Gastroesophageal sphincter (tissue), 4 donors: ENCODE measurements around the gene BTBD2. TPM values are rescaled to one million over a fixed set of nuclear protein-coding genes. Genes with fewer than 3 reads are reported as not detected.
A peak's percentile ranks its signal among the peaks of the same experiment; 100 is the strongest.

Experiments
- ATAC-seq: fragments of 150-250 bp; one replicate; pipeline ENCODE4 v1.9.1; 2016; ENCODE audit warnings: mild to moderate bottlenecking, moderate library complexity
- H3K27ac ChIP-seq, 4 donors: fragments of 200-600 bp; sonication (generic) in 3 of 4; 1 replicate in 3 of 4; 2 replicates in 1 of 4; pipeline ENCODE4 v1.5.1; 2016 to 2019
- H3K27me3 ChIP-seq: fragments of 200-600 bp; sonication (generic); one replicate; pipeline ENCODE4 v1.5.1; 2019
- H3K36me3 ChIP-seq, 2 donors: fragments of 200-600 bp; sonication (generic); one replicate each; pipeline ENCODE4 v1.5.1; 2019; ENCODE audit warnings: control low read depth in 1 of 2
- H3K4me1 ChIP-seq, 3 donors: fragments of 200-600 bp; sonication (generic); 1 replicate in 2 of 3; 2 replicates in 1 of 3; pipeline ENCODE4 v1.5.1; 2016 to 2019; ENCODE audit warnings: control low read depth in 2 of 3
- H3K4me3 ChIP-seq, 2 donors: fragments of 200-600 bp; sonication (generic); one replicate each; pipeline ENCODE4 v1.5.1; 2019; ENCODE audit warnings: mild to moderate bottlenecking in 1 of 2, moderate library complexity in 1 of 2
- H3K9me3 ChIP-seq, 3 donors: fragments of 200-600 bp; sonication (generic); one replicate each; pipeline ENCODE4 v1.5.1; 2017 to 2019; ENCODE audit warnings: control low read depth in 2 of 3
- EP300 ChIP-seq: sonication (generic); formaldehyde crosslinking; IDR thresholded peaks from one replicate; pipeline ENCODE4 v1.6.1; 2017; ENCODE audit warnings: antibody characterized with exemption, mild to moderate bottlenecking
- POLR2A ChIP-seq, 2 donors: fragments of 450-650 bp; IDR thresholded peaks; one replicate each; pipeline ENCODE4 v1.6.1; 2017; ENCODE audit warnings: antibody characterized with exemption in 2 of 2, mild to moderate bottlenecking in 2 of 2, moderate library complexity in 1 of 2
- POLR2AphosphoS5 ChIP-seq: sonication (generic); formaldehyde crosslinking; IDR thresholded peaks from one replicate; pipeline ENCODE4 v1.6.1; 2017; ENCODE audit warnings: antibody characterized with exemption
- WGBS, 2 donors: methylation state at CpG; one replicate each; pipeline ENCODE4 v1.1.5; 2018; ENCODE audit warnings: low coverage in 1 of 2; 5-methylcytosine and 5-hydroxymethylcytosine counted together
- total RNA-seq, 4 donors: library from RNA; depleted of rRNA; stranded (reverse); fragments of >200 nt; gene quantifications; one replicate each; pipeline ENCODE4 v1.1.0, GENCODE V29; 2016
- TF ChIP-seq, protein P1 (sequence below), 4 experiments: fragments of 200-600 bp in 2 of 4; fragments of 450-650 bp in 2 of 4; sonication (generic) in 1 of 4; IDR thresholded peaks; one replicate each; pipeline ENCODE4 v1.5.1; 2017 to 2019; ENCODE audit warnings: antibody characterized with exemption in 4 of 4, mild to moderate bottlenecking in 2 of 4, moderate library complexity in 2 of 4

The BTBD2 gene
- total RNA-seq, 4 donors from 2014 or later = 44.0 to 125 (median 59.9) TPM

DNA sequence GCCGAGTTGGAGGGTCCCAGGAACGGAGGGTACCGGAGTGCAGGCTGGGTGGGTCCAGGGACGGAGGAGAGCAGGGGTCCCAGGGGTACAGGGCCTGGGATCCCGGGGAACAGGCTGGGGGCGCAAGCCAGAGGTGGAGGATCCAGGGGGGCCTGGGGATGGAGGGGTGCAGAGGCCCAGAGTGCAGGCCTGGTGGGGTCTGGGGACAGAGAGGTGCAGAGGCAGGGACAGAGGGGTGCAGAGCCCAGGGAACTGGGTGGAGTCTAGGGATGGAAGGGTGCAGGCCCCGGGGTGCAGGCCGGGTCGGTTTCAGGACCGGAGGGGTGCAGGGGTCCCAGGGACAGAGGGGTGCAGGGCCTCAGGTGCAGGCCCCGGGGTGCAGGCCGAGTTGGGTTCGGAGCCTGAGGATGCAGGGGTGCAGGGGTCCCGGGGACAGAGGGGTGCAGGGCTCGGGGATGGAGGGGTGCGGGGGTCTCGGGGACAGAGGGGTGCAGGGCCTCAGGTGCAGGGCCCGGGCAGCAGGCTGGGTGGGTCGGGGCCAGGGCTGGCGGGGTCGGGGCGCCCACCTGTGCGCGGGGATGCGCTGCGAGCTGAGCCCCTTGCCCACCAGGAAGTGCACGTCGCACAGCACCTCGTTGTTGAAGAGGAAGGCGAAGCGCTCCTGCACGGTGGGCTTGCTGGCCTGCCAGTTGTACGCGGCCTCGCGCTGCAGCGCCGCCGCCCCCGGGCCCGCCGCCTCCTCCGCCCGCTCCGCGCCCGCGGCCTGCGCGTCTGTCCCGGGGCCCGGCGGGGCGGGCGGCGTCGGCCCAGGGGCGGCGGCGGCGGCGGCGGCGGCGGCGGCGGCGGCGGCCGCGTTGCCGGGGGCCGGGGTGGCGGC lies 545 bp downstream of the BTBD2 start:
- H3K9me3 ChIP-seq = no peaks in the 10 kb centered on the region
- peak overlapping the region; percentile 49 to 79 for H3K4me3 ChIP-seq
- peak overlapping the region in 3 of 4 donors; percentile 80 to 86 (median 82) for H3K27ac ChIP-seq
- ATAC-seq = peak; percentile 44
- peaks cover 0 to 13% of the 10 kb centered on the region in 2 donors for H3K36me3 ChIP-seq
- no peaks in the 10 kb centered on the region for H3K27me3 ChIP-seq
- no peak for TF ChIP-seq EP300
- TF ChIP-seq POLR2A (IDR thresholded peaks at IDR 0.05) = no peak
- TF ChIP-seq, protein P1, sequence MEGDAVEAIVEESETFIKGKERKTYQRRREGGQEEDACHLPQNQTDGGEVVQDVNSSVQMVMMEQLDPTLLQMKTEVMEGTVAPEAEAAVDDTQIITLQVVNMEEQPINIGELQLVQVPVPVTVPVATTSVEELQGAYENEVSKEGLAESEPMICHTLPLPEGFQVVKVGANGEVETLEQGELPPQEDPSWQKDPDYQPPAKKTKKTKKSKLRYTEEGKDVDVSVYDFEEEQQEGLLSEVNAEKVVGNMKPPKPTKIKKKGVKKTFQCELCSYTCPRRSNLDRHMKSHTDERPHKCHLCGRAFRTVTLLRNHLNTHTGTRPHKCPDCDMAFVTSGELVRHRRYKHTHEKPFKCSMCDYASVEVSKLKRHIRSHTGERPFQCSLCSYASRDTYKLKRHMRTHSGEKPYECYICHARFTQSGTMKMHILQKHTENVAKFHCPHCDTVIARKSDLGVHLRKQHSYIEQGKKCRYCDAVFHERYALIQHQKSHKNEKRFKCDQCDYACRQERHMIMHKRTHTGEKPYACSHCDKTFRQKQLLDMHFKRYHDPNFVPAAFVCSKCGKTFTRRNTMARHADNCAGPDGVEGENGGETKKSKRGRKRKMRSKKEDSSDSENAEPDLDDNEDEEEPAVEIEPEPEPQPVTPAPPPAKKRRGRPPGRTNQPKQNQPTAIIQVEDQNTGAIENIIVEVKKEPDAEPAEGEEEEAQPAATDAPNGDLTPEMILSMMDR (IDR thresholded peaks at IDR 0.05) = no peak
- no peak for TF ChIP-seq POLR2AphosphoS5
- peaks cover 0 to 47% (median 23%) of the 10 kb centered on the region in 3 donors for H3K4me1 ChIP-seq
- 21 to 28% methylated on average over 9 of the region's 74 CpGs for WGBS, 2 donors

DNA sequence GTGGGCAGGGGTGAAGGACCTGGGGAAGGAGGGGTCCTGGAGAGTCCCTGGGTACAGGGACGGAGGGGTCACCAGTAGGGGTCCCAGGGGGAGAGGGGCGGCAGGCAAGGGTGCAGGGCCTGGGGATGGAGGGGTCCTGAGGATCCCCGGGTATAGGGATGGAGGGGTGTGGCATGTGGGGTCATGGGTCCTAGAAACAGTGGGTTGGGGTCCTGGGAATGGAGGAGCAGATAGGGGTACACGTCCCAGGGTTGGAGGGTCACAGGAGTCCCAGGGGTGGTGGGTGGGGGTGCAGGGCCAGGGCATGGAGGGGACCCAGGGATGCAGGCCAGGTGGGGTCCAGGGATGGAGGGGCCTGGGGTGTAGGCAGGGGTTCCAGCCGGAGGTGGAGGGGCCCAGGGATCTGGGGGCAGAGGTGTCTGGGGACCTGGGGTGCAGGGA lies 1.4 kb downstream of the BTBD2 start:
- no peak for TF ChIP-seq POLR2A (IDR thresholded peaks at IDR 0.05)
- no peak for TF ChIP-seq POLR2AphosphoS5
- TF ChIP-seq EP300 = no peak
- TF ChIP-seq, protein P1 (IDR thresholded peaks at IDR 0.05) = no peak
- H3K27me3 ChIP-seq = no peaks in the 10 kb centered on the region
- peak overlapping the region in 3 of 4 donors; percentile 47 to 82 (median 80) for H3K27ac ChIP-seq
- peak overlapping the region in 1 of 2 donors; percentile 79 for H3K4me3 ChIP-seq
- peaks cover 0 to 39% (median 23%) of the 10 kb centered on the region in 3 donors for H3K4me1 ChIP-seq
- peaks cover 0 to 13% of the 10 kb centered on the region in 2 donors for H3K36me3 ChIP-seq
- ATAC-seq = no peak
- no peaks in the 10 kb centered on the region for H3K9me3 ChIP-seq
- WGBS, 2 donors = 64 to 65% methylated on average over 3 to 4 of the region's 5 CpGs

DNA sequence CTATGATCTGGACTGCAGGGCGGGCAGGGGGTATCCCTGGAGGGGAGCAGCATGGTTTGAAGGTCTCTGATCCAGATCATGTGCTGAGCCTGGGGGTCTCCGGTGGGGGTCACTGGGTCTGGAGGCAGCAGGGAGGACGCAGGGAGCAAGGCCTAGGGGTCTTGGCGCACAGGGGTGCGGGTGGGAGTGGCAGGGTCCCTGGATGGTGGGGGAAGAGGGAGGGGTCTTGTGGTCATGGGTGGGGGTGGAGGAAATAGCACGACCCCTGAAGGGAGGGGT lies 1.9 kb downstream of the BTBD2 start:
- Histone ChIP-seq H3K27me3 (no peaks in the 10 kb centered on the region), H3K27ac (peak overlapping the region in 3 of 4 donors; percentile 47 to 82 (median 80)), H3K9me3 (no peaks in the 10 kb centered on the region), H3K4me3 (peak overlapping the region in 1 of 2 donors; percentile 79), H3K36me3 (peaks cover 0 to 13% of the 10 kb centered on the region in 2 donors), H3K4me1 (peaks cover 0 to 38% (median 23%) of the 10 kb centered on the region in 3 donors)
- no peak for ATAC-seq
- 79 to 83% methylated on average over 1 to 4 of the region's 6 CpGs for WGBS, 2 donors
- TF ChIP-seq POLR2AphosphoS5 = no peak
- TF ChIP-seq EP300 = no peak
- TF ChIP-seq, protein P1 (IDR thresholded peaks at IDR 0.05) = no peak
- TF ChIP-seq POLR2A (IDR thresholded peaks at IDR 0.05) = no peak

DNA sequence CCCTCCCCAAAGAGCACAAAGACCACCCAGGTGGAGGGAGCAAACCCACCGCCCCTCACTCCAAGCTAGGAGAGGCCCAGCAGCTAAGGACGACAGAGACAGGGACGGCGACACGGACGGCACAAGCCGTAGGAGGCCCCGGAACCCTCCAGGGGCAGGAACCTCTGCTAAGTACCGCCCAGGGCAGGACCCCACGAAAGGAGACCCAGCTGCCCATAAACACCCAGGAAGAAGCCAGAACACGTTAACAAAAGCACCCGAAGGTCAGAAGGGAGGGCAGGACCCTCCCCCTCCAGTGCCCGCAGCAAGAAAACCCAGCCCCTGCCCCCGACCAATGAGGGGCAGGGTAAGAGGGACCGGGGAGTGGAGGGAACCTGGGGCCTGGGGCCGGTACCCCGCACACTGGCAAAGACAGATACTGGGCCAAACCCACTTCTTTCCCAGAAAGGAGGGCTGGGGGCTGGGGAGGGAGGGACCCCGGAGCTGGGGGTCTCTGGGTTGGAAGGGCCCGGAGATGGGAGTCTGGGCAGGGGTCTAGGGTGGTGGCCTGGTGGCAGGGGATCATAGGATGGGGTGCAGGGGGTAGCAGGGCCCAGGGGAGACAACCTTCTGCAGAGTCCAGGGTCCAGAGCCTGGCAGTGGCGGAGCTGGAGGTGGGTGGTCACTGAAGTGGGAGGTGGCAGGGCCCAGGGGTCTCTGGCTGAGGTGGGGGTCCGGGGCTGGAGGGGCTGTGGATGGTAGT lies 2.4 kb downstream of the BTBD2 start:
- 76 to 77% methylated on average over 2 of the region's 21 CpGs for WGBS, 2 donors
- Histone ChIP-seq H3K27ac (peak overlapping the region in 3 of 4 donors; percentile 47 to 82 (median 80)), H3K27me3 (no peaks in the 10 kb centered on the region), H3K4me3 (no peak overlapping the region), H3K4me1 (peaks cover 0 to 38% (median 23%) of the 10 kb centered on the region in 3 donors), H3K36me3 (peaks cover 0 to 13% of the 10 kb centered on the region in 2 donors), H3K9me3 (no peaks in the 10 kb centered on the region)
- TF ChIP-seq POLR2A (IDR thresholded peaks at IDR 0.05) (no peak), EP300 (no peak), POLR2AphosphoS5 (no peak)
- TF ChIP-seq, protein P1 (IDR thresholded peaks at IDR 0.05) = no peak
- no peak for ATAC-seq
